Measurements from ENCODE around the gene MAPK7. TPM values are rescaled to one million over a fixed set of nuclear protein-coding genes. Genes with fewer than 3 reads are reported as not detected.

The MAPK7 gene
- total RNA-seq, 4 donors from 2014 or later: 11.4 to 24.3 (median 17.1) TPM

- TF ChIP-seq CTCF (IDR thresholded peaks at IDR 0.05; ENCODE audit: low read depth): no peak
Observed at GRCh38 chr17:19383681-19384470, 5.6 kb downstream of the MAPK7 start.

GRCh38 chr17:19384723-19385391 lies 6.6 kb downstream of the MAPK7 start:
- TF ChIP-seq CTCF (IDR thresholded peaks at IDR 0.05; ENCODE audit: low read depth): no peak

DNA sequence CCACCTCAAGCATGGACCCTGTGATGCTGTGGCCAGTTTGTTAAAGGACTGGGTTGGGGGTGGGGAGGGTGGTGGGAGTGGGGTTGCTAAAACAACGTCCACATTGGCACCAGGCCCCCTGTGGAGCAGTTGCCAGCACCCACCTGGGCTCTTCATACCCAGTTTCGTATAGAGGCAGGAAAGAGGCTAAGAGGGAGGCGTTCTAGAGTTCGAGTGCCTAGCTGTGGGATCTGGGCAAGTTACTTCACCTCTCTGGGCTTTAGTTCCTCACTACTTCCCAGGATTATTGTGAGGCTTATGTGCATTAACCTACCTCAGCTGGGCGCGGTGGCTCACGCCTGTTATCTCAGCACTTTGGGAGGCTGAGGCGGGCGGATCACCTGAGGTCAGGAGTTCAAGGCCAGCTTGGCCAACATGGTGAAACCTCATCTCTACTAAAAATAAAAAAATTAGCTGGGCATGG lies 7.3 kb downstream of the MAPK7 start:
- no peak for TF ChIP-seq CTCF (IDR thresholded peaks at IDR 0.05; ENCODE audit: low read depth)

GRCh38 chr17:19386051-19386929 lies 8.0 kb downstream of the MAPK7 start:
- no peak for TF ChIP-seq CTCF (IDR thresholded peaks at IDR 0.05; ENCODE audit: low read depth)

- TF ChIP-seq CTCF (IDR thresholded peaks at IDR 0.05; ENCODE audit: low read depth): no peak
Observed at GRCh38 chr17:19386974-19387920, 8.9 kb downstream of the MAPK7 start, which contains the start of gene MFAP4. Gene MFAP4 (minus strand): TSS chr17:19387190. CDS start chr17:19387155, 35 bp downstream.

DNA sequence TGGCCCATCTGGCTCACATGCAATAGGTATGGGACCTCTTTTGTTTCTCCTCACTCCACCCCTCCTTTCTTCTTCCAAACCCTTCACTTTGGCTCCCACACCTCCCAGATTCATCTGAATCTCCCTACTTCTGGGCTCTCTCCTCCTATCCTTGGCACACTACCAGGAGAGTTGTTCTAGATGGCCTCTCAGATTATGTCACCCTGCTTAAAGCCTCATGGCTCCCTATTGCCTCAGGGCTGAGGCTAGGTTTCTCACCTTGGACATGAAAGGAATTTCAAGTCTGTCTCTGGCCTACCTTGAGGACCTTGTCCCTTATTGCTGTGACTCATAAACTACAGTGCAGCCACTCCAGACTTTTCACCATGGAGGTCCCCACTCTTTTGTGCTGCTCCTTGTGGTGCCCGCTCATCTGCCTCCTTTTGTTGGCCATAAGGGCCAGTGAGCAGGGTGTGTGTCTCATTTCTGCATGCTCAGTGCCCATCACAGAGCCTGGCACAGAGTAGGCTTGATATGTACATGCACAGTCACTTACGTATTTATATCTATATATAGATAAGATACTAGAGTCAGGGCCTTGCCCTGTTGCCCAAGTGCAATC lies 9.7 kb downstream of the MAPK7 start:
- no peak for TF ChIP-seq CTCF (IDR thresholded peaks at IDR 0.05; ENCODE audit: low read depth)

All from subcutaneous adipose tissue (tissue), 4 donors.